ENCODE results near the gene WDCP.

The WDCP gene

DNA sequence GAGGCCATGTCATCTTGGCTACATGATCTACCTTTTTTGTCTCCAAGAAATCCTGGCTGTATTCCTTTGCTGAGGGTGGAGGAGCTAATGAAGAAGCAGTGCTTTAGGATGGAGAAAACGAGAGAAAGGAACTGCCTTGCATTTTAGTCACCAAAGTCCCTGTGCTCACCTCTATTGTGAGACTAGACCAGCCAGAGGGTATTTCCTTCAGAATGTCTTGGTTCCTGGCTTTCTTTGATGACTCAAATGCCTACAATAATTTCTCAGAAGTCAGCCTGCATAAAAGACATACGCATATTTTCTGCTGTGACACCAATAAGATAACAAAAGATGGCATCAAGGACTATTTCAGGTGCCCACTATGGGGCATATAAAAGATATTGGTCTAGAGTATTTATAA, 18.1 kb upstream of the WDCP start:
- TF ChIP-seq ISL1 (CRISPR knock-in tag; IDR thresholded peaks at IDR 0.05) (no peak), ZNF8 (CRISPR knock-in tag; IDR thresholded peaks at IDR 0.05) (no peak), PPARA (CRISPR knock-in tag; IDR thresholded peaks at IDR 0.05; ENCODE audit: borderline replicate concordance) (no peak), CSDC2 (CRISPR knock-in tag; IDR thresholded peaks at IDR 0.05) (no peak), ARNTL (CRISPR knock-in tag; IDR thresholded peaks at IDR 0.05; ENCODE audit: borderline replicate concordance, low read depth) (no peak), SNAI2 (CRISPR knock-in tag; IDR thresholded peaks at IDR 0.05) (no peak)
- TF ChIP-seq, protein P1, sequence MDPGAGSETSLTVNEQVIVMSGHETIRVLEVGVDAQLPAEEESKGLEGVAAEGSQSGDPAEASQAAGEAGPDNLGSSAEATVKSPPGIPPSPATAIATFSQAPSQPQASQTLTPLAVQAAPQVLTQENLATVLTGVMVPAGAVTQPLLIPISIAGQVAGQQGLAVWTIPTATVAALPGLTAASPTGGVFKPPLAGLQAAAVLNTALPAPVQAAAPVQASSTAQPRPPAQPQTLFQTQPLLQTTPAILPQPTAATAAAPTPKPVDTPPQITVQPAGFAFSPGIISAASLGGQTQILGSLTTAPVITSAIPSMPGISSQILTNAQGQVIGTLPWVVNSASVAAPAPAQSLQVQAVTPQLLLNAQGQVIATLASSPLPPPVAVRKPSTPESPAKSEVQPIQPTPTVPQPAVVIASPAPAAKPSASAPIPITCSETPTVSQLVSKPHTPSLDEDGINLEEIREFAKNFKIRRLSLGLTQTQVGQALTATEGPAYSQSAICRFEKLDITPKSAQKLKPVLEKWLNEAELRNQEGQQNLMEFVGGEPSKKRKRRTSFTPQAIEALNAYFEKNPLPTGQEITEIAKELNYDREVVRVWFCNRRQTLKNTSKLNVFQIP (CRISPR knock-in tag; IDR thresholded peaks at IDR 0.05; ENCODE audit: borderline replicate concordance, low read depth): no peak

DNA sequence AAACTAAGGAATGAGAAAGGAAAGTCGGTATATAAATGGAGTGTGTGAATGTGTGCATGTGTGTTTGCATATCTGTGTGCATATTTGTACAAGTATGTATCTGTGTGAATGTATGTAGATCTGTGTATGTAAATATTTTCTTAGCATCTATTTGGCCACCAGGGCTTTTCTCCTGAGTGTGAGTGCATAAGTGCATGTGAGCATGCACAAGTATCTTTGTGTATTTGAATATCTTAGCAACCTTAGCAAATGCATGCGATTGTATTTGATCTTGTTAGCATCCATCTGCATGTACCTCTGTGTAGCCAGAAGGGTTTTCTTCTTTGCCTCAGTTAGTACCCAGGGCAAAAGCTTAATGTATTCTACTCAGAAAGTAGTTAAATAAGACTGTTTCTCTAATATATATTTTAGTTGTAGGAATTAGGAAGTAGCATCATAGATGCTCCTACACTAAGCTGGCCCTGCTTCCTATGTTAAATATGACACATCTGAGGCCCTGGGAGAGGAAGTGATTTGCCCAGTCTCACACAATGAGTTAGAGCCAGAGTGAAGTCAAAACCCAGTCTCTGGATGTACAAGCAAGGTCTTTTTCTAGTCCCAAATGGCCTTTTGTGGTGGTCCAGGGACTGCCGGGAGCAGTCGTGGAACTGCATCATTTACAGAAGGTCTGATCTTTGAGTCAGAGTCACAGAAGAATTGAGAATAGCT, 11.5 kb upstream of the WDCP start:
- TF ChIP-seq ZFP30 (CRISPR knock-in tag; IDR thresholded peaks at IDR 0.05) (no peak), BACH2 (CRISPR knock-in tag; IDR thresholded peaks at IDR 0.05; ENCODE audit: borderline replicate concordance) (no peak), CSDC2 (CRISPR knock-in tag; IDR thresholded peaks at IDR 0.05) (no peak), PPARA (CRISPR knock-in tag; IDR thresholded peaks at IDR 0.05; ENCODE audit: borderline replicate concordance) (no peak), ISL1 (CRISPR knock-in tag; IDR thresholded peaks at IDR 0.05) (no peak), TCF4 (CRISPR knock-in tag; IDR thresholded peaks at IDR 0.05; ENCODE audit: borderline replicate concordance) (no peak), GLIS3 (CRISPR knock-in tag; IDR thresholded peaks at IDR 0.05) (no peak)
- TF ChIP-seq, protein P2, sequence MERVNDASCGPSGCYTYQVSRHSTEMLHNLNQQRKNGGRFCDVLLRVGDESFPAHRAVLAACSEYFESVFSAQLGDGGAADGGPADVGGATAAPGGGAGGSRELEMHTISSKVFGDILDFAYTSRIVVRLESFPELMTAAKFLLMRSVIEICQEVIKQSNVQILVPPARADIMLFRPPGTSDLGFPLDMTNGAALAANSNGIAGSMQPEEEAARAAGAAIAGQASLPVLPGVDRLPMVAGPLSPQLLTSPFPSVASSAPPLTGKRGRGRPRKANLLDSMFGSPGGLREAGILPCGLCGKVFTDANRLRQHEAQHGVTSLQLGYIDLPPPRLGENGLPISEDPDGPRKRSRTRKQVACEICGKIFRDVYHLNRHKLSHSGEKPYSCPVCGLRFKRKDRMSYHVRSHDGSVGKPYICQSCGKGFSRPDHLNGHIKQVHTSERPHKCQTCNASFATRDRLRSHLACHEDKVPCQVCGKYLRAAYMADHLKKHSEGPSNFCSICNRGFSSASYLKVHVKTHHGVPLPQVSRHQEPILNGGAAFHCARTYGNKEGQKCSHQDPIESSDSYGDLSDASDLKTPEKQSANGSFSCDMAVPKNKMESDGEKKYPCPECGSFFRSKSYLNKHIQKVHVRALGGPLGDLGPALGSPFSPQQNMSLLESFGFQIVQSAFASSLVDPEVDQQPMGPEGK (CRISPR knock-in tag; IDR thresholded peaks at IDR 0.05; ENCODE audit: borderline replicate concordance): no peak
- TF ChIP-seq, protein P3, sequence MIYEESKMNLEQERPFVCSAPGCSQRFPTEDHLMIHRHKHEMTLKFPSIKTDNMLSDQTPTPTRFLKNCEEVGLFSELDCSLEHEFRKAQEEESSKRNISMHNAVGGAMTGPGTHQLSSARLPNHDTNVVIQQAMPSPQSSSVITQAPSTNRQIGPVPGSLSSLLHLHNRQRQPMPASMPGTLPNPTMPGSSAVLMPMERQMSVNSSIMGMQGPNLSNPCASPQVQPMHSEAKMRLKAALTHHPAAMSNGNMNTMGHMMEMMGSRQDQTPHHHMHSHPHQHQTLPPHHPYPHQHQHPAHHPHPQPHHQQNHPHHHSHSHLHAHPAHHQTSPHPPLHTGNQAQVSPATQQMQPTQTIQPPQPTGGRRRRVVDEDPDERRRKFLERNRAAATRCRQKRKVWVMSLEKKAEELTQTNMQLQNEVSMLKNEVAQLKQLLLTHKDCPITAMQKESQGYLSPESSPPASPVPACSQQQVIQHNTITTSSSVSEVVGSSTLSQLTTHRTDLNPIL (CRISPR knock-in tag; IDR thresholded peaks at IDR 0.05; ENCODE audit: low read depth): no peak
- TF ChIP-seq, protein P1 (CRISPR knock-in tag; IDR thresholded peaks at IDR 0.05; ENCODE audit: borderline replicate concordance, low read depth): no peak
- no peak for ATAC-seq

More for the DNA sequence above, 18.1 kb upstream of the WDCP start:
- no peak for ATAC-seq

DNA sequence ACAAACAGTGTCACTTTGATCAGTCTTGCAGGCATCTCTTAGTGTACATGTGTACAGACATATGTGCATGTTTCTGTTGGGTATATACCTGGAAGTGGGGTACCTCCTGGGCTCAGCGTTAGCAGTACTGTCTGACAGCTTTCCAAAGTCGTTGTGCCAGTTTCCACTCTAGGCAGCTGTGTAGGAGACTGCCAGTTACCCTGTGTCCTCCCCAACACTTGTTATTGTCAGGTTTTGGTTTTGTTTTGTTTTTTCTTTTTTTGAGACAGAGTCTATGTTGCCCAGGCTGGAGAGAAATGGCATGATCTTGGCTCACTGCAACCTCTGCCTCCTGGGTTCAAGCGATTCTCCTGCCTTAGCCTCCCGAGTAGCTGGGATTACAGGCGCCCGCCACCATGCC, 8.6 kb upstream of the WDCP start:
- ATAC-seq: no peak
- no peak for TF ChIP-seq ZNF70 (CRISPR knock-in tag; IDR thresholded peaks at IDR 0.05)
- TF ChIP-seq, protein P4, sequence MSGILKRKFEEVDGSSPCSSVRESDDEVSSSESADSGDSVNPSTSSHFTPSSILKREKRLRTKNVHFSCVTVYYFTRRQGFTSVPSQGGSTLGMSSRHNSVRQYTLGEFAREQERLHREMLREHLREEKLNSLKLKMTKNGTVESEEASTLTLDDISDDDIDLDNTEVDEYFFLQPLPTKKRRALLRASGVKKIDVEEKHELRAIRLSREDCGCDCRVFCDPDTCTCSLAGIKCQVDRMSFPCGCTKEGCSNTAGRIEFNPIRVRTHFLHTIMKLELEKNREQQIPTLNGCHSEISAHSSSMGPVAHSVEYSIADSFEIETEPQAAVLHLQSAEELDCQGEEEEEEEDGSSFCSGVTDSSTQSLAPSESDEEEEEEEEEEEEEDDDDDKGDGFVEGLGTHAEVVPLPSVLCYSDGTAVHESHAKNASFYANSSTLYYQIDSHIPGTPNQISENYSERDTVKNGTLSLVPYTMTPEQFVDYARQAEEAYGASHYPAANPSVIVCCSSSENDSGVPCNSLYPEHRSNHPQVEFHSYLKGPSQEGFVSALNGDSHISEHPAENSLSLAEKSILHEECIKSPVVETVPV (CRISPR knock-in tag; IDR thresholded peaks at IDR 0.05): no peak

DNA sequence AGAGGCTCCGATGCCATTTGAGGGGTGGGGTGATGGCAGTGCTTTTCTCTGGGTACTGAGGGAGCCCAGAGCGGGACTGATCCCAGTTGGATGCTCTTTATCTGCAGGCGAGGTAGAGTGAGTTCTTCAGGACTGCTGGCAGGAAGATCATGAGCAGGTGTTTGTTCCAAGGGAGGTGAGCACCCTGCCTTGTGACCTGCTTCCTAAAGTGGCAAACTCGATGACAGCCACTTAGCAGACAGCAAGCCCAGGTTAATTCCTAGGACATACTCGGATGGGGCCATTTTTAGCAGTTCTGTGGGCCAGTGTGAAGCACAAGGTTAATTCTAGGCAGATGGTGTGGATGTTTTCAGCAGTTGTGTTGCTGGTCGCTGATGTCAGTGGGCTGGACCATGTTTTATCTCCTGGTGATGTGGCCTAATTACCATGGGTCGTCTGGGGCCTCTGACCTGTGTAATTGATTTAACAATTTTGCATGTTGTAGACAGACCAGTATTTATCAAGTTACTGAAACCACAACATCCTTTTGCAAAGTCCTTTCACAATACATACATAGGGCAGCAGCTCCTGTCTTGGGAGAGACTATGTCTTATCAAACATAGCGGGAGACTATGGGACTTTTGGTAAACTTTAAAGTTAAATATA, 7.3 kb upstream of the WDCP start:
- no peak for ATAC-seq
- TF ChIP-seq TCF4 (CRISPR knock-in tag; IDR thresholded peaks at IDR 0.05; ENCODE audit: borderline replicate concordance): no peak
- TF ChIP-seq CSDC2 (CRISPR knock-in tag; IDR thresholded peaks at IDR 0.05): no peak
- TF ChIP-seq ARNTL (CRISPR knock-in tag; IDR thresholded peaks at IDR 0.05; ENCODE audit: borderline replicate concordance, low read depth): no peak
- no peak for TF ChIP-seq TOX (CRISPR knock-in tag; IDR thresholded peaks at IDR 0.05; ENCODE audit: borderline replicate concordance)
- TF ChIP-seq, protein P2 (CRISPR knock-in tag; IDR thresholded peaks at IDR 0.05; ENCODE audit: borderline replicate concordance): no peak
- no peak for TF ChIP-seq ZNF565 (CRISPR knock-in tag; conservative IDR thresholded peaks at IDR 0.05; ENCODE audit: low read depth)
- TF ChIP-seq, protein P1 (CRISPR knock-in tag; IDR thresholded peaks at IDR 0.05; ENCODE audit: borderline replicate concordance, low read depth): no peak
- no peak for TF ChIP-seq OSR1 (CRISPR knock-in tag; IDR thresholded peaks at IDR 0.05)
- no peak for TF ChIP-seq RARB (CRISPR knock-in tag; IDR thresholded peaks at IDR 0.05)
- no peak for TF ChIP-seq GLIS3 (CRISPR knock-in tag; IDR thresholded peaks at IDR 0.05)
